Heart right ventricle (tissue), 16 donors: Measurements from ENCODE around the gene USP40. TPM values are rescaled to one million over a fixed set of nuclear protein-coding genes. Genes with fewer than 3 reads are reported as not detected.

ENCODE experiments used
- ATAC-seq, 8 donors: fragments of 200-7000 bp; cut with Tn5 transposase; one replicate each; pipeline ENCODE4 v1.9.1; 2020; ENCODE audit warnings: mild to moderate bottlenecking in 8 of 8, moderate library complexity in 8 of 8, moderate number of reproducible peaks in 1 of 8
- DNase-seq, 2 donors: peaks; one replicate each; pipeline ENCODE4 v3.0.0-alpha.2; 2020
- H3K27ac ChIP-seq, 10 donors: fragments of 200-600 bp; sonication (generic) in 2 of 10; one replicate each; pipeline versions ENCODE4 v1.5.0 to v1.8.0; 2020 to 2022; ENCODE audit warnings: mild to moderate bottlenecking in 3 of 10
- H3K27me3 ChIP-seq, 7 donors: fragments of 200-600 bp; one replicate each; pipeline ENCODE4 v1.8.0; 2021 to 2022; ENCODE audit warnings: mild to moderate bottlenecking in 2 of 7
- H3K36me3 ChIP-seq, 9 donors: fragments of 200-600 bp; sonication (generic) in 1 of 9; one replicate each; pipeline versions ENCODE4 v1.5.0 to v1.8.0; 2020 to 2022; ENCODE audit warnings: mild to moderate bottlenecking in 2 of 9
- H3K4me1 ChIP-seq, 9 donors: fragments of 200-600 bp; sonication (generic) in 1 of 9; one replicate each; pipeline versions ENCODE4 v1.5.0 to v1.8.0; 2020 to 2022; ENCODE audit warnings: mild to moderate bottlenecking in 4 of 9
- H3K4me3 ChIP-seq, 10 donors: fragments of 200-600 bp; sonication (generic) in 2 of 10; one replicate each; pipeline versions ENCODE4 v1.5.0 to v1.8.0; 2020 to 2022; ENCODE audit warnings: mild to moderate bottlenecking in 7 of 10, moderate library complexity in 2 of 10
- H3K9me3 ChIP-seq, 11 donors: fragments of 200-600 bp in 10 of 11; sonication (generic) in 2 of 11; one replicate each; pipeline versions ENCODE4 v1.5.0 to v1.8.0; 2013 to 2022; ENCODE audit warnings: mild to moderate bottlenecking in 2 of 11, control low read depth in 1 of 11, moderate library complexity in 1 of 11
- CTCF ChIP-seq, 9 donors: fragments of 200-600 bp; sonication (generic) in 2 of 9; IDR thresholded peaks; one replicate each; pipeline versions ENCODE4 v1.5.0 to v1.8.0; 2021 to 2022; ENCODE audit warnings: antibody characterized with exemption in 9 of 9, mild to moderate bottlenecking in 5 of 9, moderate library complexity in 1 of 9
- WGBS, 2 donors: extraction: QIAGEN DNeasy Blood & Tissue Kit; methylation state at CpG; one replicate each; pipeline ENCODE4 v1.1.7; 2013; ENCODE audit warnings: inconsistent platforms in 1 of 2; 5-methylcytosine and 5-hydroxymethylcytosine counted together
- intact Hi-C, 10 donors: fragments of 100-400 bp; cut with DNase I; formaldehyde crosslinking; loops; one replicate each; pipeline versions ENCODE4 v1.11.1 to v1.14.2; 2022
- polyA plus RNA-seq, 2 donors: library from polyadenylated mRNA; stranded (reverse); fragments of 200-250 nt; gene quantifications; one replicate each; pipeline ENCODE4 v1.2.3, GENCODE V29; 2013
- total RNA-seq, 10 donors: library from RNA; stranded (reverse); fragmentation: NEBNext Ultra II Directional in 3 of 10; extraction: Animal tissue kit (Norgen Biotek cat#: 25700) in 3 of 10; gene quantifications; one replicate each; pipeline versions ENCODE4 v1.2.1 to v1.2.4, GENCODE V29; 2021 to 2023
- donor health status: Arrhythmogenic right ventricular cardiomyopathy.
- donor health status: ischemic (EF 13 %, LVEDD 7.1; RV severe dilation, severe dysfunction).
- donor health status: healthy with polysubstance abuse.
- donor health status: DM: no; HTN: yes; CAD: no.
- donor health status: DM: no; HTN: no; CAD: no.
- donor health status: ischemic (EF 25% LVEDD 6.9; RV normal size, moderate dysfunction).
- donor health status: ischemic (EF 25% LVEDD 5.7; RV mildly dilated, moderate dysfunction).
- donor health status: healthy.
- donor health status: DM: yes; HTN: yes; CAD: no.
- donor health status: Ischemic cardiomyopathy.
- donor health status: ischemic (EF 35%, LVEDD 5.7; RV mildly dilated, moderate dysfunction).
- donor health status: nonischemic (EF 11% LVEDD 7.7; RV severe dilation, severe dysfunction).
- donor health status: DM: yes; HTN: yes; CAD: no.
- donor health status: PGD.
- donor health status: ischemic (EF 29% LVEDD 5.4; RV normal size, mild dysfunction).
- donor health status: nonischemic (EF 23%, LVEDD 6.1; RV moderate dilation, normal function).

The USP40 gene
- total and polyA plus RNA-seq, 12 donors, result 9.1 to 32.8 (median 16.1) TPM

GRCh38 chr2:233468047-233468740 is 98.4 kb downstream of the USP40 start:
- peaks cover 0 to 6% (median 0%) of the 10 kb centered on the region in 11 donors for H3K9me3 ChIP-seq
- TF ChIP-seq CTCF (IDR thresholded peaks at IDR 0.05), result no peak
- WGBS, 2 donors, result 89 to 93% methylated on average over 22 of the region's 22 CpGs
- peaks cover 11 to 29% (median 18%) of the 10 kb centered on the region in 9 donors for H3K4me1 ChIP-seq
- peaks cover 0 to 97% (median 56%) of the 10 kb centered on the region in 9 donors for H3K36me3 ChIP-seq
- H3K4me3 ChIP-seq, result no peak overlapping the region
- ATAC-seq, result peak in 1 of 8 donors; percentile 4
- no peak for DNase-seq
- no peaks in the 10 kb centered on the region for H3K27me3 ChIP-seq
- intact Hi-C loops, result no loop called here
- no peak overlapping the region for H3K27ac ChIP-seq

- Histone ChIP-seq H3K4me1 (peaks cover 11 to 29% (median 18%) of the 10 kb centered on the region in 9 donors), H3K27ac (no peak overlapping the region), H3K9me3 (no peaks in the 10 kb centered on the region), H3K4me3 (no peak overlapping the region), H3K36me3 (peaks cover 5 to 98% (median 58%) of the 10 kb centered on the region in 9 donors), H3K27me3 (no peaks in the 10 kb centered on the region)
- intact Hi-C loops, result no loop called here
- ATAC-seq, result no peak
- TF ChIP-seq CTCF (IDR thresholded peaks at IDR 0.05), result no peak
- WGBS, 2 donors, result 88 to 92% methylated on average over 20 of the region's 20 CpGs
- DNase-seq, result no peak
Observed at GRCh38 chr2:233466991-233467603, 99.5 kb downstream of the USP40 start.

- Histone ChIP-seq H3K9me3 (no peaks in the 10 kb centered on the region), H3K36me3 (peaks cover 5 to 99% (median 78%) of the 10 kb centered on the region in 9 donors), H3K4me3 (no peak overlapping the region), H3K4me1 (peaks cover 7 to 14% (median 10%) of the 10 kb centered on the region in 9 donors), H3K27me3 (no peaks in the 10 kb centered on the region), H3K27ac (no peak overlapping the region)
- no peak for TF ChIP-seq CTCF (IDR thresholded peaks at IDR 0.05)
- intact Hi-C loops, result no loop called here
- 88 to 89% methylated on average over 16 of the region's 16 CpGs for WGBS, 2 donors
- DNase-seq (no peak), ATAC-seq (no peak)
Observed at GRCh38 chr2:233464531-233465240, 101.9 kb downstream of the USP40 start.

GRCh38 chr2:233464056-233464455 is 102.5 kb downstream of the USP40 start:
- peaks cover 5 to 99% (median 84%) of the 10 kb centered on the region in 9 donors for H3K36me3 ChIP-seq
- no peak for ATAC-seq
- TF ChIP-seq CTCF (IDR thresholded peaks at IDR 0.05), result no peak
- 93 to 95% methylated on average over 19 of the region's 19 CpGs for WGBS, 2 donors
- H3K4me1 ChIP-seq, result peaks cover under 1 to 8% (median 3%) of the 10 kb centered on the region in 9 donors
- intact Hi-C loops, result no loop called here
- no peaks in the 10 kb centered on the region for H3K9me3 ChIP-seq
- H3K27me3 ChIP-seq, result no peaks in the 10 kb centered on the region
- no peak for DNase-seq
- H3K27ac ChIP-seq, result no peak overlapping the region
- H3K4me3 ChIP-seq, result no peak overlapping the region
